Measurements from ENCODE around the gene RABL6. TPM values are rescaled to one million over a fixed set of nuclear protein-coding genes. Genes with fewer than 3 reads are reported as not detected.

RABL6 gene
- total RNA-seq, 1 donor from 2014 or later = 108 TPM

GRCh38 chr9:136847826-136848392 lies 40.2 kb downstream of the RABL6 start:
- peak; percentile 81 for DNase-seq (ENCODE audit: low spot score)
- Mint-ChIP-seq H3K9me3 (no peaks in the 10 kb centered on the region), H3K4me3 (ENCODE audit: low read depth) (peak overlapping the region; percentile 96), H3K36me3 (ENCODE audit: low read depth) (peaks cover 21% of the 10 kb centered on the region), H3K27ac (peak overlapping the region; percentile 81), H3K27me3 (ENCODE audit: low read depth) (peaks cover 9% of the 10 kb centered on the region), H3K4me1 (ENCODE audit: low read depth) (peaks cover 6% of the 10 kb centered on the region)
- intact Hi-C loops (cut with micrococcal nuclease) = loop anchor here (2.0 to 10.0 kb wide), 5 partner anchors 41 to 327 kb away; partner anchors contain the start of genes C8G, FBXW5, LRRC26 and NPDC1

- H3K9me3 Mint-ChIP-seq = no peaks in the 10 kb centered on the region
- peak overlapping the region; percentile 84 for H3K27ac Mint-ChIP-seq
- DNase-seq (ENCODE audit: low spot score) = peak; percentile 43
- intact Hi-C loops (cut with micrococcal nuclease) = loop anchor here (1.0 to 10.0 kb wide), 7 partner anchors 38 to 326 kb away; partner anchors contain the start of genes C8G, FBXW5, LRRC26 and NPDC1
- H3K4me1 Mint-ChIP-seq (ENCODE audit: low read depth) = peaks cover 6% of the 10 kb centered on the region
- H3K4me3 Mint-ChIP-seq (ENCODE audit: low read depth) = peak overlapping the region; percentile 96
- H3K27me3 Mint-ChIP-seq (ENCODE audit: low read depth) = peaks cover 9% of the 10 kb centered on the region
- peaks cover 21% of the 10 kb centered on the region for H3K36me3 Mint-ChIP-seq (ENCODE audit: low read depth)
These were observed 40.8 kb downstream of the RABL6 start for GRCh38 chr9:136848393-136849037.

GRCh38 chr9:136849038-136849959 lies 41.6 kb downstream of the RABL6 start, which contains the start of gene PHPT1:
PHPT1 (plus strand) TSS chr9:136849409; CDS start chr9:136849431, 22 bp downstream.
- Mint-ChIP-seq H3K27me3 (ENCODE audit: low read depth) (peaks cover 9% of the 10 kb centered on the region), H3K9me3 (no peaks in the 10 kb centered on the region), H3K4me1 (ENCODE audit: low read depth) (peaks cover 6% of the 10 kb centered on the region), H3K36me3 (ENCODE audit: low read depth) (peaks cover 21% of the 10 kb centered on the region), H3K4me3 (ENCODE audit: low read depth) (peak within 1 kb of the TSS; percentile 96), H3K27ac (peak within 1 kb of the TSS; percentile 91)
- DNase-seq (ENCODE audit: low spot score) = peak; percentile 97
- intact Hi-C loops (cut with micrococcal nuclease) = loop anchor here (1.0 to 10.0 kb wide), 7 partner anchors 37 to 326 kb away; partner anchors contain the start of genes C8G, FBXW5, LRRC26 and NPDC1

GRCh38 chr9:136849960-136850865 lies 42.5 kb downstream of the RABL6 start:
- DNase-seq (ENCODE audit: low spot score) = no peak
- Mint-ChIP-seq H3K27ac (no peak overlapping the region), H3K9me3 (no peaks in the 10 kb centered on the region), H3K4me1 (ENCODE audit: low read depth) (peaks cover 6% of the 10 kb centered on the region), H3K36me3 (ENCODE audit: low read depth) (peaks cover 21% of the 10 kb centered on the region), H3K4me3 (ENCODE audit: low read depth) (peak overlapping the region; percentile 96), H3K27me3 (ENCODE audit: low read depth) (peaks cover 9% of the 10 kb centered on the region)
- intact Hi-C loops (cut with micrococcal nuclease) = loop anchor here (1.0 to 10.0 kb wide), 7 partner anchors 36 to 325 kb away; partner anchors contain the start of genes C8G, FBXW5, LRRC26 and NPDC1

- H3K36me3 Mint-ChIP-seq (ENCODE audit: low read depth) = peaks cover 21% of the 10 kb centered on the region
- H3K27ac Mint-ChIP-seq = no peak overlapping the region
- H3K4me1 Mint-ChIP-seq (ENCODE audit: low read depth) = peaks cover 6% of the 10 kb centered on the region
- H3K4me3 Mint-ChIP-seq (ENCODE audit: low read depth) = peak overlapping the region; percentile 26
- H3K27me3 Mint-ChIP-seq (ENCODE audit: low read depth) = peaks cover 9% of the 10 kb centered on the region
- intact Hi-C loops (cut with micrococcal nuclease) = no loop called here
- H3K9me3 Mint-ChIP-seq = no peaks in the 10 kb centered on the region
- no peak for DNase-seq (ENCODE audit: low spot score)
These were observed 43.4 kb downstream of the RABL6 start for GRCh38 chr9:136850866-136851775.

- H3K27me3 Mint-ChIP-seq (ENCODE audit: low read depth) = peaks cover 4% of the 10 kb centered on the region
- no peak for DNase-seq (ENCODE audit: low spot score)
- peaks cover 6% of the 10 kb centered on the region for H3K4me1 Mint-ChIP-seq (ENCODE audit: low read depth)
- no peaks in the 10 kb centered on the region for H3K9me3 Mint-ChIP-seq
- no peak within 1 kb of the TSS for H3K27ac Mint-ChIP-seq
- H3K4me3 Mint-ChIP-seq (ENCODE audit: low read depth) = peak within 1 kb of the TSS; percentile 21
- H3K36me3 Mint-ChIP-seq (ENCODE audit: low read depth) = peaks cover 18% of the 10 kb centered on the region
- intact Hi-C loops (cut with micrococcal nuclease) = no loop called here
These were observed 44.4 kb downstream of the RABL6 start, which contains the start of gene MAMDC4 for GRCh38 chr9:136851941-136852663. MAMDC4 (plus strand) TSS chr9:136852346; CDS start chr9:136852417, 71 bp downstream.

GRCh38 chr9:136852664-136853595 lies 45.2 kb downstream of the RABL6 start:
- peaks cover 14% of the 10 kb centered on the region for H3K36me3 Mint-ChIP-seq (ENCODE audit: low read depth)
- DNase-seq (ENCODE audit: low spot score) = no peak
- intact Hi-C loops (cut with micrococcal nuclease) = no loop called here
- H3K9me3 Mint-ChIP-seq = no peaks in the 10 kb centered on the region
- H3K27me3 Mint-ChIP-seq (ENCODE audit: low read depth) = no peaks in the 10 kb centered on the region
- peaks cover 1% of the 10 kb centered on the region for H3K4me1 Mint-ChIP-seq (ENCODE audit: low read depth)
- no peak overlapping the region for H3K4me3 Mint-ChIP-seq (ENCODE audit: low read depth)
- no peak overlapping the region for H3K27ac Mint-ChIP-seq

- Mint-ChIP-seq H3K4me3 (ENCODE audit: low read depth) (no peak overlapping the region), H3K27ac (no peak overlapping the region), H3K36me3 (ENCODE audit: low read depth) (peaks cover 14% of the 10 kb centered on the region), H3K27me3 (ENCODE audit: low read depth) (no peaks in the 10 kb centered on the region), H3K9me3 (no peaks in the 10 kb centered on the region), H3K4me1 (ENCODE audit: low read depth) (peaks cover 1% of the 10 kb centered on the region)
- DNase-seq (ENCODE audit: low spot score) = no peak
- intact Hi-C loops (cut with micrococcal nuclease) = no loop called here
These were observed 45.9 kb downstream of the RABL6 start for GRCh38 chr9:136853596-136854112.

GRCh38 chr9:136854113-136854841 lies 46.5 kb downstream of the RABL6 start:
- H3K27ac Mint-ChIP-seq = no peak overlapping the region
- intact Hi-C loops (cut with micrococcal nuclease) = no loop called here
- peaks cover 1% of the 10 kb centered on the region for H3K4me1 Mint-ChIP-seq (ENCODE audit: low read depth)
- DNase-seq (ENCODE audit: low spot score) = no peak
- no peaks in the 10 kb centered on the region for H3K27me3 Mint-ChIP-seq (ENCODE audit: low read depth)
- no peaks in the 10 kb centered on the region for H3K9me3 Mint-ChIP-seq
- H3K36me3 Mint-ChIP-seq (ENCODE audit: low read depth) = peaks cover 14% of the 10 kb centered on the region
- no peak overlapping the region for H3K4me3 Mint-ChIP-seq (ENCODE audit: low read depth)

Data from activated T-helper 2 cell treated with anti-CD3 and anti-CD28 coated beads, Interferon-gamma antibody, Interleukin-2, Interleukin-4, amounts not matched to agents 10 μg/mL and 5 μg/mL and 100 μg/mL, durations not matched to agents 14 hours and 24 hours and 36 hours (primary cell).